Measurements from ENCODE around the gene TMEM107.

Gene TMEM107

DNA sequence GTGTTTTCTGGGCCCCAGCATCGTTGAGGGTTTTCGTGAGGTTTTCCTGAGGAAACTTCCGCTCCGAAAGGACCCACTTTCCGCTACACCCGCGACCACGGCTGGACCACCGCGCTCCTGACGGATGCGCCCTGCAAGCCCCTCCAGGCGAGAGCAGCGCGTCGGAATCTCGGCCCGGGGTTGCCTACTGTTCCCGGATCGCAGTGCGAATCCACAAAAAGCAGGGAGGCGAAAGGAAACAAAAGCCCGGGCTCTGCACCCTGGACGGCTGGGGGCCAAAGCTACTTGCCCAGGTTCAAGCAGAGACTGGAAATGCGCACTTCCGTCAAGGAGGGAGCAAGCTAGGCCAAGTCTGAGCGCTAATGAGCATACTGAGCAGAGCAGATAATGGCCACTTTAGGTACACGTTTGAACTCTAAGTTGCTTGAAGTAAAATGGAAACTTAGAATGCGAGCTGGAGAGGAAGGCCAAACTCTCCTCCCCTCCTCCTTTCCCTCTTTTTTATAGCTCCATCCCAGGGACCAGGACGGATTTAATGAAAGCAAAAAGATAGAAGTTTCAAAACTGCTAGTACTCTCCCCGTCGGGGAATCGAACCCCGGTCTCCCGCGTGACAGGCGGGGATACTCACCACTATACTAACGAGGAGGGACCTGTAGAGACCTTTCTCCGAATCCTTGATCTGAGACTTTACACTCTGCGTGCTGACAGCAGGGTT is 45.6 kb upstream of the TMEM107 start (continued):
- TF ChIP-seq, protein P1, sequence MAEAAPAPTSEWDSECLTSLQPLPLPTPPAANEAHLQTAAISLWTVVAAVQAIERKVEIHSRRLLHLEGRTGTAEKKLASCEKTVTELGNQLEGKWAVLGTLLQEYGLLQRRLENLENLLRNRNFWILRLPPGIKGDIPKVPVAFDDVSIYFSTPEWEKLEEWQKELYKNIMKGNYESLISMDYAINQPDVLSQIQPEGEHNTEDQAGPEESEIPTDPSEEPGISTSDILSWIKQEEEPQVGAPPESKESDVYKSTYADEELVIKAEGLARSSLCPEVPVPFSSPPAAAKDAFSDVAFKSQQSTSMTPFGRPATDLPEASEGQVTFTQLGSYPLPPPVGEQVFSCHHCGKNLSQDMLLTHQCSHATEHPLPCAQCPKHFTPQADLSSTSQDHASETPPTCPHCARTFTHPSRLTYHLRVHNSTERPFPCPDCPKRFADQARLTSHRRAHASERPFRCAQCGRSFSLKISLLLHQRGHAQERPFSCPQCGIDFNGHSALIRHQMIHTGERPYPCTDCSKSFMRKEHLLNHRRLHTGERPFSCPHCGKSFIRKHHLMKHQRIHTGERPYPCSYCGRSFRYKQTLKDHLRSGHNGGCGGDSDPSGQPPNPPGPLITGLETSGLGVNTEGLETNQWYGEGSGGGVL (tag by site-specific recombination; IDR thresholded peaks at IDR 0.05) = no peak; the same call in 1 of the 2 replicates
- TF ChIP-seq, protein P2, sequence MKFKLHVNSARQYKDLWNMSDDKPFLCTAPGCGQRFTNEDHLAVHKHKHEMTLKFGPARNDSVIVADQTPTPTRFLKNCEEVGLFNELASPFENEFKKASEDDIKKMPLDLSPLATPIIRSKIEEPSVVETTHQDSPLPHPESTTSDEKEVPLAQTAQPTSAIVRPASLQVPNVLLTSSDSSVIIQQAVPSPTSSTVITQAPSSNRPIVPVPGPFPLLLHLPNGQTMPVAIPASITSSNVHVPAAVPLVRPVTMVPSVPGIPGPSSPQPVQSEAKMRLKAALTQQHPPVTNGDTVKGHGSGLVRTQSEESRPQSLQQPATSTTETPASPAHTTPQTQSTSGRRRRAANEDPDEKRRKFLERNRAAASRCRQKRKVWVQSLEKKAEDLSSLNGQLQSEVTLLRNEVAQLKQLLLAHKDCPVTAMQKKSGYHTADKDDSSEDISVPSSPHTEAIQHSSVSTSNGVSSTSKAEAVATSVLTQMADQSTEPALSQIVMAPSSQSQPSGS (tag by site-specific recombination; IDR thresholded peaks at IDR 0.05; ENCODE audit: low read depth) = no peak
- TF ChIP-seq ZNF707 (tag by site-specific recombination; IDR thresholded peaks at IDR 0.05) = no peak
- TF ChIP-seq ZNF37A (tag by site-specific recombination; IDR thresholded peaks at IDR 0.05) = 0 out of 2 replicates have a peak, but pooled peaks have one; percentile 42
- TF ChIP-seq ZNF624 (tag by site-specific recombination; IDR thresholded peaks at IDR 0.05) = no peak
- peak; percentile 88 for TF ChIP-seq ZNF660 (tag by site-specific recombination; IDR thresholded peaks at IDR 0.05)
- TF ChIP-seq ZNF366 (tag by site-specific recombination; conservative IDR thresholded peaks at IDR 0.05) = peak; percentile 85; the same call in 1 of the 2 replicates
- TF ChIP-seq ZNF791 (tag by site-specific recombination; IDR thresholded peaks at IDR 0.05) = no peak
- TF ChIP-seq ZNF777 (tag by site-specific recombination; IDR thresholded peaks at IDR 0.05; ENCODE audit: borderline replicate concordance) = no peak; the same call in 1 of the 2 replicates
- no peak for TF ChIP-seq ZXDB (tag by site-specific recombination; IDR thresholded peaks at IDR 0.05)
- TF ChIP-seq SCRT2 (tag by site-specific recombination; IDR thresholded peaks at IDR 0.05) = peak; percentile 95
- TF ChIP-seq ZNF16 (tag by site-specific recombination; IDR thresholded peaks at IDR 0.05; ENCODE audit: low read depth) = no peak
- TF ChIP-seq ZNF596 (tag by site-specific recombination; IDR thresholded peaks at IDR 0.05) = no peak
- peak; percentile 2; the same call in 1 of the 2 replicates for TF ChIP-seq ZEB2 (tag by site-specific recombination; IDR thresholded peaks at IDR 0.05)
- TF ChIP-seq, protein P3, sequence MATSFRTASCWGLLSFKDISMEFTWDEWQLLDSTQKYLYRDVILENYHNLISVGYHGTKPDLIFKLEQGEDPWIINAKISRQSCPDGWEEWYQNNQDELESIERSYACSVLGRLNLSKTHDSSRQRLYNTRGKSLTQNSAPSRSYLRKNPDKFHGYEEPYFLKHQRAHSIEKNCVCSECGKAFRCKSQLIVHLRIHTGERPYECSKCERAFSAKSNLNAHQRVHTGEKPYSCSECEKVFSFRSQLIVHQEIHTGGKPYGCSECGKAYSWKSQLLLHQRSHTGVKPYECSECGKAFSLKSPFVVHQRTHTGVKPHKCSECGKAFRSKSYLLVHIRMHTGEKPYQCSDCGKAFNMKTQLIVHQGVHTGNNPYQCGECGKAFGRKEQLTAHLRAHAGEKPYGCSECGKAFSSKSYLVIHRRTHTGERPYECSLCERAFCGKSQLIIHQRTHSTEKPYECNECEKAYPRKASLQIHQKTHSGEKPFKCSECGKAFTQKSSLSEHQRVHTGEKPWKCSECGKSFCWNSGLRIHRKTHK (tag by site-specific recombination; IDR thresholded peaks at IDR 0.05) = 0 out of 2 replicates have a peak, but pooled peaks have one; percentile 3
- TF ChIP-seq, protein P4, sequence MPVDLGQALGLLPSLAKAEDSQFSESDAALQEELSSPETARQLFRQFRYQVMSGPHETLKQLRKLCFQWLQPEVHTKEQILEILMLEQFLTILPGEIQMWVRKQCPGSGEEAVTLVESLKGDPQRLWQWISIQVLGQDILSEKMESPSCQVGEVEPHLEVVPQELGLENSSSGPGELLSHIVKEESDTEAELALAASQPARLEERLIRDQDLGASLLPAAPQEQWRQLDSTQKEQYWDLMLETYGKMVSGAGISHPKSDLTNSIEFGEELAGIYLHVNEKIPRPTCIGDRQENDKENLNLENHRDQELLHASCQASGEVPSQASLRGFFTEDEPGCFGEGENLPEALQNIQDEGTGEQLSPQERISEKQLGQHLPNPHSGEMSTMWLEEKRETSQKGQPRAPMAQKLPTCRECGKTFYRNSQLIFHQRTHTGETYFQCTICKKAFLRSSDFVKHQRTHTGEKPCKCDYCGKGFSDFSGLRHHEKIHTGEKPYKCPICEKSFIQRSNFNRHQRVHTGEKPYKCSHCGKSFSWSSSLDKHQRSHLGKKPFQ (tag by site-specific recombination; IDR thresholded peaks at IDR 0.05) = no peak
- TF ChIP-seq ZNF629 (tag by site-specific recombination; IDR thresholded peaks at IDR 0.05) = no peak
- TF ChIP-seq, protein P5, sequence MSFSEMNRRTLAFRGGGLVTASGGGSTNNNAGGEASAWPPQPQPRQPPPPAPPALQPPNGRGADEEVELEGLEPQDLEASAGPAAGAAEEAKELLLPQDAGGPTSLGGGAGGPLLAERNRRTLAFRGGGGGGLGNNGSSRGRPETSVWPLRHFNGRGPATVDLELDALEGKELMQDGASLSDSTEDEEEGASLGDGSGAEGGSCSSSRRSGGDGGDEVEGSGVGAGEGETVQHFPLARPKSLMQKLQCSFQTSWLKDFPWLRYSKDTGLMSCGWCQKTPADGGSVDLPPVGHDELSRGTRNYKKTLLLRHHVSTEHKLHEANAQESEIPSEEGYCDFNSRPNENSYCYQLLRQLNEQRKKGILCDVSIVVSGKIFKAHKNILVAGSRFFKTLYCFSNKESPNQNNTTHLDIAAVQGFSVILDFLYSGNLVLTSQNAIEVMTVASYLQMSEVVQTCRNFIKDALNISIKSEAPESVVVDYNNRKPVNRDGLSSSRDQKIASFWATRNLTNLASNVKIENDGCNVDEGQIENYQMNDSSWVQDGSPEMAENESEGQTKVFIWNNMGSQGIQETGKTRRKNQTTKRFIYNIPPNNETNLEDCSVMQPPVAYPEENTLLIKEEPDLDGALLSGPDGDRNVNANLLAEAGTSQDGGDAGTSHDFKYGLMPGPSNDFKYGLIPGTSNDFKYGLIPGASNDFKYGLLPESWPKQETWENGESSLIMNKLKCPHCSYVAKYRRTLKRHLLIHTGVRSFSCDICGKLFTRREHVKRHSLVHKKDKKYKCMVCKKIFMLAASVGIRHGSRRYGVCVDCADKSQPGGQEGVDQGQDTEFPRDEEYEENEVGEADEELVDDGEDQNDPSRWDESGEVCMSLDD (tag by site-specific recombination; IDR thresholded peaks at IDR 0.05) = peak; percentile 18; the same call in 1 of the 2 replicates
- TF ChIP-seq ZNF521 (tag by site-specific recombination; IDR thresholded peaks at IDR 0.05) = no peak
- TF ChIP-seq ZNF549 (tag by site-specific recombination; IDR thresholded peaks at IDR 0.05) = no peak
- TF ChIP-seq, protein P6, sequence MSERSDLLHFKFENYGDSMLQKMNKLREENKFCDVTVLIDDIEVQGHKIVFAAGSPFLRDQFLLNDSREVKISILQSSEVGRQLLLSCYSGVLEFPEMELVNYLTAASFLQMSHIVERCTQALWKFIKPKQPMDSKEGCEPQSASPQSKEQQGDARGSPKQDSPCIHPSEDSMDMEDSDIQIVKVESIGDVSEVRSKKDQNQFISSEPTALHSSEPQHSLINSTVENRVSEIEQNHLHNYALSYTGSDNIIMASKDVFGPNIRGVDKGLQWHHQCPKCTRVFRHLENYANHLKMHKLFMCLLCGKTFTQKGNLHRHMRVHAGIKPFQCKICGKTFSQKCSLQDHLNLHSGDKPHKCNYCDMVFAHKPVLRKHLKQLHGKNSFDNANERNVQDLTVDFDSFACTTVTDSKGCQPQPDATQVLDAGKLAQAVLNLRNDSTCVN (tag by site-specific recombination; optimal IDR thresholded peaks at IDR 0.05) = peak; percentile 37
- TF ChIP-seq ZBTB20 (tag by site-specific recombination; IDR thresholded peaks at IDR 0.05) = no peak
- no peak for TF ChIP-seq ZNF354C (tag by site-specific recombination; IDR thresholded peaks at IDR 0.05; ENCODE audit: borderline replicate concordance, low read depth)
- peak; percentile 80 for TF ChIP-seq ZIC2 (tag by site-specific recombination; IDR thresholded peaks at IDR 0.05)
- no peak for TF ChIP-seq ZNF830 (tag by site-specific recombination; IDR thresholded peaks at IDR 0.05; ENCODE audit: low read depth)
- TF ChIP-seq, protein P7, sequence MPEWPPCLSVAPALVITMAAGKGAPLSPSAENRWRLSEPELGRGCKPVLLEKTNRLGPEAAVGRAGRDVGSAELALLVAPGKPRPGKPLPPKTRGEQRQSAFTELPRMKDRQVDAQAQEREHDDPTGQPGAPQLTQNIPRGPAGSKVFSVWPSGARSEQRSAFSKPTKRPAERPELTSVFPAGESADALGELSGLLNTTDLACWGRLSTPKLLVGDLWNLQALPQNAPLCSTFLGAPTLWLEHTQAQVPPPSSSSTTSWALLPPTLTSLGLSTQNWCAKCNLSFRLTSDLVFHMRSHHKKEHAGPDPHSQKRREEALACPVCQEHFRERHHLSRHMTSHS (tag by site-specific recombination; IDR thresholded peaks at IDR 0.05) = no peak
- TF ChIP-seq SETDB1 (IDR thresholded peaks at IDR 0.05; ENCODE audit: insufficient read length, low read length) = no peak
- no peak for TF ChIP-seq ZNF121 (tag by site-specific recombination; IDR thresholded peaks at IDR 0.05)
- TF ChIP-seq ZNF510 (tag by site-specific recombination; IDR thresholded peaks at IDR 0.05; ENCODE audit: insufficient replicate concordance) = no peak
